A549 (cell line): Measurements from ENCODE around the gene SACM1L. TPM values are rescaled to one million over a fixed set of nuclear protein-coding genes. Genes with fewer than 3 reads are reported as not detected.

ENCODE experiments used
- ATAC-seq, 2 experiments: fragments of 200-7000 bp in 1 of 2; fragments of >200 bp in 1 of 2; cut with Nextera tagmentation in 1 of 2; cut with Tn5 transposase in 1 of 2; 3 replicates each; pipeline versions ENCODE4 v1.8.0 to v1.9.1; 2018 to 2020; ENCODE audit warnings: mild to moderate bottlenecking in 1 of 2, moderate library complexity in 1 of 2
- CTCF ChIA-PET: fragments of 300-600 bp; sonication (Branson Sonifier 250); formaldehyde crosslinking; extraction: SDS; loops from one replicate; lab custom pipeline; 2021; ENCODE audit warnings: antibody characterized with exemption, inconsistent platforms; lab: Yijun Ruan, JAX
- POLR2A ChIA-PET: fragments of 350-600 bp; formaldehyde crosslinking; extraction: SDS; loops from one replicate; lab custom pipeline; 2021; ENCODE audit warnings: antibody characterized with exemption, inconsistent platforms; lab: Yijun Ruan, JAX
- DNase-seq, 2 experiments: peaks; one replicate each; pipeline versions ENCODE4 v3.0.0 to v3.0.0-alpha.2; 2011 to 2016; ENCODE audit warnings: low read depth in 1 of 2, low spot score in 1 of 2
- FAIRE-seq: peaks from 2 replicates; lab custom pipeline; 2011; peaks lifted over from hg19 to GRCh38; lab: Jason Lieb, UNC
- H3K27ac ChIP-seq, 2 experiments: fragments of >200 bp; sonication (Bioruptor Twin); formaldehyde crosslinking; 3 replicates each; pipeline ENCODE4 v1.5.1; 2016 to 2017
- H3K4me1 ChIP-seq: fragments of >200 bp; sonication (Bioruptor Twin); formaldehyde crosslinking; 3 replicates; pipeline ENCODE4 v1.6.1; 2016
- H3K4me2 ChIP-seq: fragments of >200 bp; sonication (Bioruptor Twin); formaldehyde crosslinking; 3 replicates; pipeline ENCODE4 v1.6.1; 2016
- H3K4me3 ChIP-seq: fragments of >200 bp; sonication (Bioruptor Twin); formaldehyde crosslinking; 3 replicates; pipeline ENCODE4 v1.5.1; 2016
- H3K9me3 ChIP-seq: fragments of >200 bp; sonication (Bioruptor Twin); formaldehyde crosslinking; 3 replicates; pipeline ENCODE4 v1.6.1; 2016
- BCL3 ChIP-seq: fragments of >200 bp; sonication (Bioruptor Twin); formaldehyde crosslinking; IDR thresholded peaks from 3 replicates; pipeline ENCODE4 v1.6.1; 2016
- BHLHE40 ChIP-seq: IDR thresholded peaks from 2 replicates; pipeline ENCODE4 v1.6.1; 2012; ENCODE audit warnings: low read depth, low read length, inconsistent platforms
- CBX8 ChIP-seq: fragments of 200-600 bp; sonication (generic); IDR thresholded peaks from 2 replicates; pipeline ENCODE4 v1.6.1; 2016
- CTCF ChIP-seq: fragments of >200 bp; sonication (Bioruptor Twin); formaldehyde crosslinking; IDR thresholded peaks from 3 replicates; pipeline ENCODE4 v1.5.1; 2016
- EHF ChIP-seq: fragments of 250-450 bp; sonication (Bioruptor Pico); IDR thresholded peaks from 2 replicates; pipeline ENCODE4 v1.5.0; 2020; ENCODE audit warnings: mild to moderate bottlenecking
- EHMT2 ChIP-seq: fragments of 200-600 bp; sonication (generic); IDR thresholded peaks from 2 replicates; pipeline ENCODE4 v1.6.1; 2016; ENCODE audit warnings: antibody characterized with exemption, low read depth, mild to moderate bottlenecking, moderate library complexity
- EP300 ChIP-seq, 2 experiments: fragments of >200 bp; sonication (Bioruptor Twin); formaldehyde crosslinking; IDR thresholded peaks; 2 replicates in 1 of 2; 3 replicates in 1 of 2; pipeline ENCODE4 v1.6.1; 2016 to 2017
- FOSB ChIP-seq: fragments of 250-450 bp; sonication (Bioruptor Pico); IDR thresholded peaks from 2 replicates; pipeline ENCODE4 v1.5.0; 2020; ENCODE audit warnings: mild to moderate bottlenecking, moderate library complexity
- FOSL2 ChIP-seq, 2 experiments: fragments of 450-650 bp in 1 of 2; fragments of >200 bp in 1 of 2; sonication (Bioruptor Twin) in 1 of 2; formaldehyde crosslinking; IDR thresholded peaks; 2 replicates each; pipeline versions ENCODE4 v1.5.0 to v1.6.1; 2016 to 2020; ENCODE audit warnings: mild to moderate bottlenecking in 1 of 2, moderate library complexity in 1 of 2
- FOXS1 ChIP-seq: fragments of 250-450 bp; sonication (Bioruptor Pico); IDR thresholded peaks from 2 replicates; pipeline ENCODE4 v1.5.0; 2020; ENCODE audit warnings: mild to moderate bottlenecking, moderate library complexity
- HEYL ChIP-seq: fragments of 250-450 bp; sonication (Bioruptor Pico); IDR thresholded peaks from 2 replicates; pipeline ENCODE4 v1.8.0; 2021; ENCODE audit warnings: mild to moderate bottlenecking, moderate library complexity
- HOXA7 ChIP-seq: fragments of 250-450 bp; sonication (Bioruptor Pico); IDR thresholded peaks from 2 replicates; pipeline ENCODE4 v1.5.0; 2020; ENCODE audit warnings: mild to moderate bottlenecking, moderate library complexity
- HOXB13 ChIP-seq: fragments of 250-450 bp; sonication (Bioruptor Pico); IDR thresholded peaks from 2 replicates; pipeline ENCODE4 v1.5.0; 2020; ENCODE audit warnings: low read depth, mild to moderate bottlenecking, moderate library complexity
- JUN ChIP-seq, 2 experiments: fragments of >200 bp; sonication (Bioruptor Twin); formaldehyde crosslinking; IDR thresholded peaks; 2 replicates in 1 of 2; 3 replicates in 1 of 2; pipeline ENCODE4 v1.6.1; 2016 to 2017
- JUNB ChIP-seq: fragments of >200 bp; sonication (Bioruptor Twin); formaldehyde crosslinking; IDR thresholded peaks from 2 replicates; pipeline ENCODE4 v1.6.1; 2016
- KDM5A ChIP-seq: fragments of 200-600 bp; sonication (generic); IDR thresholded peaks from 2 replicates; pipeline ENCODE4 v1.6.1; 2016; ENCODE audit warnings: antibody characterized with exemption, mild to moderate bottlenecking
- MAX ChIP-seq: IDR thresholded peaks from 2 replicates; pipeline ENCODE4 v1.6.1; 2012
- MAZ ChIP-seq: fragments of 150-350 bp; IDR thresholded peaks from 2 replicates; pipeline ENCODE4 v1.6.1; 2014; ENCODE audit warnings: antibody characterized with exemption, low read depth, low read length, borderline replicate concordance
- MYC ChIP-seq: IDR thresholded peaks from 2 replicates; pipeline ENCODE4 v1.6.1; 2012; ENCODE audit warnings: mild to moderate bottlenecking, inconsistent platforms, low read length, improper control_type of control experiment, borderline replicate concordance
- NFE2L2 ChIP-seq: fragments of 150-350 bp; conservative IDR thresholded peaks from 2 replicates; pipeline ENCODE4 v1.6.1; 2014; ENCODE audit warnings: low read length
- NR3C1 ChIP-seq: fragments of >200 bp; sonication (Bioruptor Twin); formaldehyde crosslinking; IDR thresholded peaks from 3 replicates; pipeline ENCODE4 v1.6.1; 2017
- POLR2A ChIP-seq: IDR thresholded peaks from 2 replicates; pipeline ENCODE4 v1.6.1; 2012; ENCODE audit warnings: mild to moderate bottlenecking, low read length
- POLR2AphosphoS2 ChIP-seq: conservative IDR thresholded peaks from 2 replicates; pipeline ENCODE4 v1.6.1; 2012; ENCODE audit warnings: low read length, improper control_type of control experiment, inconsistent platforms
- RAD21 ChIP-seq, 2 experiments: fragments of >200 bp in 1 of 2; sonication (Bioruptor Twin) in 1 of 2; formaldehyde crosslinking in 1 of 2; IDR thresholded peaks in 1 of 2; conservative IDR thresholded peaks in 1 of 2; 2 replicates in 1 of 2; 3 replicates in 1 of 2; pipeline ENCODE4 v1.6.1; 2012 to 2018; ENCODE audit warnings: inconsistent platforms in 1 of 2
- RFX5 ChIP-seq: fragments of 450-650 bp; IDR thresholded peaks from 2 replicates; pipeline ENCODE4 v1.7.1; 2014; ENCODE audit warnings: antibody characterized with exemption, mild to moderate bottlenecking, moderate library complexity
- SREBF2 ChIP-seq: fragments of 450-650 bp; IDR thresholded peaks from 2 replicates; pipeline ENCODE4 v1.6.1; 2014; ENCODE audit warnings: mild to moderate bottlenecking, moderate library complexity
- TFCP2L1 ChIP-seq: fragments of 250-450 bp; sonication (Bioruptor Pico); IDR thresholded peaks from 2 replicates; pipeline ENCODE4 v1.5.0; 2021; ENCODE audit warnings: mild to moderate bottlenecking
- ZSCAN20 ChIP-seq: fragments of 250-450 bp; sonication (Bioruptor Pico); IDR thresholded peaks from 2 replicates; pipeline ENCODE4 v1.8.0; 2022; ENCODE audit warnings: mild to moderate bottlenecking, moderate library complexity
- WGBS: methylation state at CpG from one replicate; pipeline ENCODE4 v1.1.6; 2017; ENCODE audit errors: missing lambda C conversion rate; 5-methylcytosine and 5-hydroxymethylcytosine counted together
- polyA plus RNA-seq, 4 experiments: library from polyadenylated mRNA; depleted of rRNA in 3 of 4; stranded (reverse); fragments of >200 nt; fragmentation: RNase III in 1 of 4; extraction: RNeasy Plus Mini Kit Qiagen cat#74134 plus additional on column Dnase treatment in 1 of 4; gene quantifications; 2 replicates in 3 of 4; 3 replicates in 1 of 4; pipeline ENCODE4 v1.2.3, GENCODE V29; 2011 to 2017
- TF ChIP-seq, protein P1 (sequence below): fragments of 150-350 bp; IDR thresholded peaks from 2 replicates; pipeline ENCODE4 v1.6.1; 2014; ENCODE audit warnings: low read depth, mild to moderate bottlenecking, low read length
- TF ChIP-seq, protein P2 (sequence below): IDR thresholded peaks from 2 replicates; pipeline ENCODE4 v1.6.1; 2012
- TF ChIP-seq, protein P3 (sequence below): fragments of >200 bp; sonication (Bioruptor Twin); formaldehyde crosslinking; IDR thresholded peaks from 2 replicates; pipeline ENCODE4 v1.6.1; 2016

The SACM1L gene
- polyA plus RNA-seq, 2 of the 4 experiments (the other 2 are of a cell fraction) = 21.1 to 27.8 TPM

GRCh38 chr3:45646051-45646585 lies 43.1 kb upstream of the SACM1L start:
- Histone ChIP-seq H3K4me3 (no peak overlapping the region), H3K27ac (peak overlapping the region; percentile 97 to 98), H3K4me1 (peaks cover 71% of the 10 kb centered on the region)
- CTCF ChIA-PET = interaction anchor here (0.8 to 4.2 kb wide), 5 partner anchors 10 to 54 kb away, joined by 3 to 30 read pairs (median 6); no protein-coding TSS in a partner anchor
- TF ChIP-seq RAD21 (conservative IDR thresholded peaks at IDR 0.05 in 1 of 2, IDR thresholded peaks at IDR 0.05 in 1 of 2) (no peak), MAX (0 out of 2 replicates have a peak, but pooled peaks have one; percentile 16), BHLHE40 (no peak), EHF (CRISPR knock-in tag) (no peak), BCL3 (no peak), FOXS1 (no peak), POLR2AphosphoS2 (no peak), CTCF (no peak), FOSB (CRISPR knock-in tag) (no peak), HOXB13 (peak; percentile 65; the same call in 1 of the 2 replicates)
- TF ChIP-seq, all 56 proteins: peak for 2
- peak overlapping the region; percentile 74 for H3K4me2 ChIP-seq
- DNase-seq (no peak), FAIRE-seq (no peak), ATAC-seq (0 out of 6 replicates have a peak, but pooled peaks of 1 of the 2 experiments have one; percentile 3)
- peaks cover 12% of the 10 kb centered on the region; the same call in 1 of the 3 replicates for H3K9me3 ChIP-seq
- POLR2A ChIA-PET = no interaction called here
- WGBS = 59% methylated on average over 5 of the region's 6 CpGs

DNA sequence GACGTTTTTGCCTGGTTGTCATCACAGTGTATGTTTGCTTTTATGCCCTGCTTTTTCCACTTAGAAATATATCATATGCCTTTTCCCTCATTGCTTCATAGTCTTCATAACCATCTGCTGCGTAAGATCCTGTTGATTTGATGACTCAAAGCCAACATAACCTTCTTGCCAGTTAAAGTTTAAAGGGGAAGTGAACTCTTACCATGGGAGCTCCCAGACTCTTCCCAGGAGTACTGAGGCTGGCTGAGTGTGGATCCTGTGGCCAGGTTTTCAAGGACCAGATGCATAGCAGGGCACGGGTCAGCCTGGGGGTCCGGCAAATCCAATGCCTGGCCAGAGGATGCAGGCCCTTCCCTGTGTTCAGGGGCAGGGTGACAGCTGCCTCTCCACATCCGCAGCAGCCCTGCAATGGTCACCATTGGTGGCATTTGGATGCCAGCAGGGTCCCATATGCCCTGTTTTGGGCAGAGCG lies 42.0 kb upstream of the SACM1L start:
- POLR2A ChIA-PET = interaction anchor here (0.8 kb wide), 1 partner anchor 9 kb away, joined by 5 read pairs; no protein-coding TSS in a partner anchor
- 5% methylated on average over 4 of the region's 6 CpGs for WGBS
- ATAC-seq = peak; percentile 85 to 88
- Histone ChIP-seq H3K4me3 (no peak overlapping the region), H3K4me1 (peaks cover 70% of the 10 kb centered on the region), H3K27ac (peak overlapping the region; percentile 97 to 98), H3K4me2 (peak overlapping the region; percentile 74), H3K9me3 (peaks cover 12% of the 10 kb centered on the region; the same call in 1 of the 3 replicates)
- no peak for FAIRE-seq
- CTCF ChIA-PET = interaction anchor here (2.6 to 4.2 kb wide), 2 partner anchors 9 to 13 kb away, joined by 10 to 30 read pairs; no protein-coding TSS in a partner anchor
- peak; percentile 88 to 91 for DNase-seq
- TF ChIP-seq RFX5 = no peak
- TF ChIP-seq MAZ = no peak
- peak; percentile 90 to 91; a peak in 4 of 5 replicates for TF ChIP-seq EP300 (IDR thresholded peaks at IDR 0.05)
- TF ChIP-seq EHMT2 = no peak
- TF ChIP-seq EHF (CRISPR knock-in tag) = peak; percentile 8; the same call in 1 of the 2 replicates
- no peak for TF ChIP-seq CBX8
- no peak for TF ChIP-seq HOXA7
- TF ChIP-seq POLR2A = no peak
- TF ChIP-seq MYC = no peak
- TF ChIP-seq TFCP2L1 = no peak
- no peak; the same call in none of the 2 replicates for TF ChIP-seq HOXB13
- no peak for TF ChIP-seq POLR2AphosphoS2
- no peak for TF ChIP-seq NR3C1
- TF ChIP-seq MAX = peak; percentile 85
- peak; percentile 95 for TF ChIP-seq JUN (IDR thresholded peaks at IDR 0.05)
- TF ChIP-seq FOXS1 = peak; percentile 37; the same call in 1 of the 2 replicates
- TF ChIP-seq HEYL = no peak
- TF ChIP-seq, protein P1, sequence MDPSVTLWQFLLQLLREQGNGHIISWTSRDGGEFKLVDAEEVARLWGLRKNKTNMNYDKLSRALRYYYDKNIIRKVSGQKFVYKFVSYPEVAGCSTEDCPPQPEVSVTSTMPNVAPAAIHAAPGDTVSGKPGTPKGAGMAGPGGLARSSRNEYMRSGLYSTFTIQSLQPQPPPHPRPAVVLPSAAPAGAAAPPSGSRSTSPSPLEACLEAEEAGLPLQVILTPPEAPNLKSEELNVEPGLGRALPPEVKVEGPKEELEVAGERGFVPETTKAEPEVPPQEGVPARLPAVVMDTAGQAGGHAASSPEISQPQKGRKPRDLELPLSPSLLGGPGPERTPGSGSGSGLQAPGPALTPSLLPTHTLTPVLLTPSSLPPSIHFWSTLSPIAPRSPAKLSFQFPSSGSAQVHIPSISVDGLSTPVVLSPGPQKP = no peak
- TF ChIP-seq FOSL2 (IDR thresholded peaks at IDR 0.05) = peak; percentile 95
- TF ChIP-seq FOSL2 (CRISPR knock-in tag; IDR thresholded peaks at IDR 0.05) = peak; percentile 98
- no peak for TF ChIP-seq NFE2L2
- TF ChIP-seq, protein P2, sequence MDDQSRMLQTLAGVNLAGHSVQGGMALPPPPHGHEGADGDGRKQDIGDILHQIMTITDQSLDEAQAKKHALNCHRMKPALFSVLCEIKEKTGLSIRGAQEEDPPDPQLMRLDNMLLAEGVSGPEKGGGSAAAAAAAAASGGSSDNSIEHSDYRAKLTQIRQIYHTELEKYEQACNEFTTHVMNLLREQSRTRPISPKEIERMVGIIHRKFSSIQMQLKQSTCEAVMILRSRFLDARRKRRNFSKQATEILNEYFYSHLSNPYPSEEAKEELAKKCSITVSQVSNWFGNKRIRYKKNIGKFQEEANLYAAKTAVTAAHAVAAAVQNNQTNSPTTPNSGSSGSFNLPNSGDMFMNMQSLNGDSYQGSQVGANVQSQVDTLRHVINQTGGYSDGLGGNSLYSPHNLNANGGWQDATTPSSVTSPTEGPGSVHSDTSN = peak; percentile 59; the same call in 1 of the 2 replicates
- TF ChIP-seq, protein P3, sequence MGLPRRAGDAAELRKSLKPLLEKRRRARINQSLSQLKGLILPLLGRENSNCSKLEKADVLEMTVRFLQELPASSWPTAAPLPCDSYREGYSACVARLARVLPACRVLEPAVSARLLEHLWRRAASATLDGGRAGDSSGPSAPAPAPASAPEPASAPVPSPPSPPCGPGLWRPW = peak; percentile 86; the same call in 1 of the 2 replicates
- TF ChIP-seq JUNB = peak; percentile 95
- peak; percentile 9; the same call in 1 of the 2 replicates for TF ChIP-seq ZSCAN20
- TF ChIP-seq SREBF2 = no peak
- no peak for TF ChIP-seq KDM5A
